Erythroblast (primary cell): Measurements from ENCODE around the gene B4GALT6.
A peak's percentile ranks its signal among the peaks of the same experiment; 100 is the strongest.

Source experiments
- DNase-seq, 2 experiments: peaks; one replicate each; lab custom pipeline; 2025; lab: John Stamatoyannopoulos, UW
- GATA1 ChIP-seq: IDR thresholded peaks from 2 replicates; pipeline ENCODE4 v1.6.1; 2011; ENCODE audit warnings: low read depth, mild to moderate bottlenecking, control low read depth, low read length, moderate library complexity
- POLR2A ChIP-seq: IDR thresholded peaks from 2 replicates; pipeline ENCODE4 v1.6.1; 2011; ENCODE audit warnings: mild to moderate bottlenecking, low read length

The B4GALT6 gene

DNA sequence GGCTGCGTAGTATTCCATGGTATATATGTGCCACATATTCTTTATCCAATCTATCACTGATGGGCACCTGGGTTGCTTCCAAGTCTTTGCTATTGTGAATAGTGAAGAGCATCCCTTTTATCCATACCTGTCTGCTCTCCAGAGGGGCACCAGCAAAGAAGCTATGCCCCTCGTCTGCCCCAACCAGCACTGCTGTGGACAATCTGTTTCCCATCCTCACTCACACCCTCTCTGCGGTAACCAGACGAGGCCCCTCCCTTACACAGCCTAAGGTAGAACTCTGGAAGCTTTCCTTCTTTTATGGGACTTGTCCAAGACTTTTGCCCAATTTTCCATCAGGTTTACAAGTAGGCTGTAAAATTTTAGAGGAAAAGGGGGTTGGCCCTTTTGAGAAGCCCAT lies 67.8 kb downstream of the B4GALT6 start:
- TF ChIP-seq POLR2A (no peak), GATA1 (no peak)
- no peak for DNase-seq

DNA sequence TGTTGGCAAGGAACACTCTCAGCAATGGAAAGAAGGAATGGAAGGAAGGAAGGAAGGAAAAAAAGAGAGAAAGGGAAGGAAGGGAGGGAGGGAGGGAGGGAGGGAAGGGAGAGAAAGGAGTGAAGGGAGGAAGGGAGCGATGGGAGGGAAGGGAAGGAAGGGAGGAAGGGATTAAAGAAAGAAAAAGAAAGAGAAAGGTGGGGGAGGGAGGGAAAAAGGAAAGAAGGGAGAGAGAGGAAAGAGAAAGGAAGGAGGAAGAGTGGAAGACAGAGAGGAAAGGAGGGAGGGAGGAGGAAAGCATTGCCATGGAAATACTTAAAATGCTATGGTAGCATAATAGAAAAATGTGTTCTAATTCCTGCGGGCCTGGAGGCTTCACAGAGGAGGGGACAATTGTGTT lies 70.3 kb downstream of the B4GALT6 start:
- no peak for TF ChIP-seq GATA1
- no peak for TF ChIP-seq POLR2A
- DNase-seq: no peak

DNA sequence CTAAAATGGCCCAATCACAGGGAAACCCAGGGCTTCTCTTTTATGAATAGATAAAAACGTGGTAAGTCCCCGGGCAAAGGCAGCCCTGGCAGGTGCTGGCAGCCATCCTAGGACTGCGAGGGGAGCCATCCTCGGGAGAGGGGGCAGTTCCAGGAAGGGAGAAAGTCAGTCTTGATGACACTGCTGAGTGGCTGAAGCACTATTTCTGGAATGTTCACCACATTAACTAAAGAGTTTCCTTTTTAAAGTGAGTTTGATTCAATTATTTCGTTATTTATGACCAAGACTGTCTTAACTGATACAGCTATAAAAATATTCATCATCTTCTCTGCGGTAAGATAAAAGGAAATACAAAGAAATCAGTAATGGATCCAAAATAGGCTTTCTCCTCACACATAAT lies 72.3 kb downstream of the B4GALT6 start:
- TF ChIP-seq GATA1 (no peak), POLR2A (no peak)
- no peak for DNase-seq

DNA sequence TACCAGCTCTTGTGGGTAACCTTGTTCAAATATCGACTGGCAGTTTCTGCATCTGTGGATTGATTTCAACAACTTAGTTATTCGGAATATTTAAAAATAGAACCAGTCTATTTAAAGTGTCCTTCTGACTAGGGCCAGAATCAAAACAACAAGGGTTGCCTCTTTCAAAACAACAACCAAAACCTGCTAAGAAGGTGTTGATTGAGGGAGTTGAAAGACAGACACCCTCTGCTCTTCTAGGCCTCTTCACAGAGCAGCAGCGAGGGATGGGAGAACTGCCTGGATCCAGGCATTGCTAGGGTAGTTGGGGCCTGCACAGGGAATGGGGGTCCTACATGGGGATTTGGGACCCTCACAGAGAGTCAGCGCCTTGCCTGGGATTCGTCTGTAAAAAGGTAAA lies 72.9 kb downstream of the B4GALT6 start:
- TF ChIP-seq POLR2A (no peak), GATA1 (no peak)
- DNase-seq: no peak

DNA sequence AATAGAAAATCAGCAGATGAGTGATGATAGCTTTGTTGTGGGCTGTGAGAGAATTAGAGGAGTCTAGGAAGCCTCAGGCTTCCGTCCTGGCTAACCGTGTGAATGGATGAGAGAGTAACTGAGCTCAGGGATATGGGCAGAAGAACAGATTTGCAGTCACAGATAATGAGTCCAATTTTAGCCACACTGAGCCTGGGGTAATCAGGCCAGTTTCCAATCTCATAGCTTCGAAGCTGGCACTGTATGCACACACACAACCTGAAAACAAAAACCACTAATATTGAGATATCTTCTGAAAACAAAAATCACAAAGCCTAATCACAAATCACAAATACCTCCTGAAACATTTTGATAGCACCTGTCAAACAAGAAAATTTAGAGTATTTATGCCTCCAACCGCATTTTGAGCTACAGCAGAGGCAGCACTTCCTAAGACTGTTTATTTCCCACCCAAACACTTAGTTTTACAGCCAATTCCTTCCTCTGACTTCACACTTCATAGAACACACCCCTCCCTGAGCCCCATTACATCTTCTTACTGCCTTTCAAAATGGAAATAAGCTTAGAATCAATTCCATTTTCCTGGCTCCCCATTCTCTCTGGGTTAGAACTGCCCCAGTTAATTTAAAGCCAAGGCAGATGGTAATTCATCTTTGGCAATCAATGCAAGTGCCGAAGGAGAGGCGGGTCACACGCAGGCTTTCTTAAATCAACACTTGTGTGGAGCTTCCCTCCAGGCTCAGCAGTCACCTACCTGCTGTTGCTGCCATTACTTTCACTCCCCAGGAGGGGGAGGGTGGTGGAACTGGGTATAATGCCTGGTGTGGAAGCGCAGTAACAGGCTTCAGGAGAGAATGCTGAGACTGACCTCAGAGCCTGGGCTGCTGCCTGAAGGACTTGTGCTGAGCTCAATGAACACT lies 73.8 kb downstream of the B4GALT6 start:
- TF ChIP-seq GATA1 (no peak), POLR2A (no peak)
- peak; percentile 16 to 20 for DNase-seq

DNA sequence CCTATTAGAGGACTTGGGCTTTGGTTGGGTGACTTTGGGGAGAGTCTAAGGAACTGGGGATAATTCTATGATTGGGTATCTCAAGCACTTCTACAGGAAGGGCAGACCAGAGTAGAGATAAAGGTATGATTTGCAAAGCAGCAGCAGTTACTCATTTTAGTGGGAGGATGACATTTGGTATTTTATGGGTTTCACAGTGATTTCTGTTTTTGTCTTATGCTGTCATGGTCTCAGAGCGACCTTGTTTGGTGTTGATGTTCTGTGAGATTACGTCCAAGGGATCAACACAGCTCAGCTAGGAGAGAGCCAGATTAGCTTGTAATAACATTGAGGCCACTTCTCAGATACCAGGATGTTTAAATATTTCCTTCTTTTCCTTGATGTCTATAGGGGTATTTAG lies 74.5 kb downstream of the B4GALT6 start:
- no peak for DNase-seq
- TF ChIP-seq GATA1 (no peak), POLR2A (no peak)

DNA sequence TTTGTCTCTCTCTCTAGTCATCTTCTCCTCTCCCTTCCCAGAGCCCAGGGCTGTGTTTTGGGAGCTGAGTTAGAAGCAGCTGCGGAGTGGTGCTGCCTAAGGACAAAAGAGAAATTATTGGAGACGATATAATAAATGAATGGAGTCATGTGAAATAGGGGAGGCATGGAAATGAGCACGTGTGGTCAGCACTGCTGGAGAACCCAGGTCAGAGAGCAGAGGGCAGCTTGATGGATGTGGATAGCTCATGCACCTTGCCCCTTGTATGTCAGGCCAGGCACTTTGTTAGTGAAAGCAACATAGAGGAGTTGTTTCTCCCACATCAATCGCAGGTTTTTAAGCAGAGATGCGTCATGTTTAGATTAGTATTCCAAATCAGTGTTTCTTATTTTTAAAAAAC lies 77.0 kb downstream of the B4GALT6 start:
- TF ChIP-seq GATA1: no peak
- no peak for TF ChIP-seq POLR2A
- no peak for DNase-seq

DNA sequence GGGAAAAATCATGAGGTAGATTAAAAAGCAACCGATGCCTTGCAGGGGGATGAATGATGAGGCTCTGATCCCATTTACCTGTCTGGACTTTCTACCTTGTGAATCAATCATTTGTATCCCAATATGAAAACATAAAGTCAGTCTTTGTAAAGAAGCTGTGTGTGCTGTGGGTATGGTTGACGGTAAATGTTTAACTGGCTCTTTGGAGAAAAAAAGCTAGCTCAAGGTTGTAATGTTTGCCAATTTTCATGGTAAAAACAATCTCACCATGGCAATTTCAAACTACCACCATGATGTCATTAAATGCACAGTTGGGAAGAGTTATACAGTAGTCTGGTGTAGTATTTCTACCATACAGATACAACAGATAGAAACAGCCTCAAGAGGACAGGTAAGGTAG lies 78.1 kb downstream of the B4GALT6 start:
- DNase-seq: no peak
- no peak for TF ChIP-seq GATA1
- no peak for TF ChIP-seq POLR2A

DNA sequence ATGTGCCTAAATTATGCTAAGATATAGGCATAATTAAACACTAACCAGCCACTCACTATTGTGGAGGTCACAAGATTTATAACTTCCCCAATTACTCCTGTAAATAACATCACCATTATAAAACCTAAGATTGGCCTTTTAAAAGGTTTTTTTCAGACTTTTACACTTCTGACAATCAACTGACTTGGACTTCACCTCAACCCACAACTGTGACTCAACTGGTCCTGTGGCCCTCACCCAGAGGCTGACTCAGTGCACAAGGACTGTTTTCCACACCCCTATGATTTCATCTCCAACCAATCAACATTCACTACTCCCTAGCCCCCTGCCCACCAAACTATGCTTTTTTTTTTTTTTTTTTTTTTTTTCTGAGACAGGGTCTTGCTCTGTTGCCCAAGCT lies 81.1 kb downstream of the B4GALT6 start:
- DNase-seq: no peak
- no peak for TF ChIP-seq POLR2A
- TF ChIP-seq GATA1: no peak

DNA sequence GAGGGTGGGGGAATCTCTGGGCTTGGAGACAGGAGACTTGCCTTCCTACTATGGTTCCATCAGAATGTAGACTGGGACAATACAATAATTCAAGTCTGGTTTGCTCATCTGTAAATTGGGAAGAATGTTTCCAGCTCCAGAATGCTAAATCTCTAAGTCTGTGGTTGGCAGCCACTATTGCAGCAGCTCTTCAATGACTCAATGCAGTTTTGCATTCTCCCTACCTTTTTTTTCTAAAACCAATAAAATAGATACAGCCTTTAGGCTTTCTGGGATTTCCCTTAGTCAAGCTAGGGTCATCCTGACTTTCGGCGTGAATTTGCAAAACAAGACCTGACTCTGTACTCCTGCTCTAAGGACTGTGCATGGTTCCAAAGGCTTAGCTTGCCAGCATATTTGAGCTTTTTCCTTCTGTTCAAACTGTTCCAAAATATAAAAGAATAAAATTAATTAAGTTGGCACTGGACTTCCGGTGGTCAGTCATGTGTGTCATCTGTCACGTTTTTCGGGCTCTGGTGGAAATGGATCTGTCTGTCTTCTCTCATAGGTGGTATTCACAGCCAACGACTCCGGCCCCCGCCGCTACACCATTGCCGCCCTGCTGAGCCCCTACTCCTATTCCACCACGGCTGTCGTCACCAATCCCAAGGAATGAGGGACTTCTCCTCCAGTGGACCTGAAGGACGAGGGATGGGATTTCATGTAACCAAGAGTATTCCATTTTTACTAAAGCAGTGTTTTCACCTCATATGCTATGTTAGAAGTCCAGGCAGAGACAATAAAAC lies 86.2 kb downstream of the B4GALT6 start:
- no peak for TF ChIP-seq POLR2A
- TF ChIP-seq GATA1: no peak
- DNase-seq: no peak

DNA sequence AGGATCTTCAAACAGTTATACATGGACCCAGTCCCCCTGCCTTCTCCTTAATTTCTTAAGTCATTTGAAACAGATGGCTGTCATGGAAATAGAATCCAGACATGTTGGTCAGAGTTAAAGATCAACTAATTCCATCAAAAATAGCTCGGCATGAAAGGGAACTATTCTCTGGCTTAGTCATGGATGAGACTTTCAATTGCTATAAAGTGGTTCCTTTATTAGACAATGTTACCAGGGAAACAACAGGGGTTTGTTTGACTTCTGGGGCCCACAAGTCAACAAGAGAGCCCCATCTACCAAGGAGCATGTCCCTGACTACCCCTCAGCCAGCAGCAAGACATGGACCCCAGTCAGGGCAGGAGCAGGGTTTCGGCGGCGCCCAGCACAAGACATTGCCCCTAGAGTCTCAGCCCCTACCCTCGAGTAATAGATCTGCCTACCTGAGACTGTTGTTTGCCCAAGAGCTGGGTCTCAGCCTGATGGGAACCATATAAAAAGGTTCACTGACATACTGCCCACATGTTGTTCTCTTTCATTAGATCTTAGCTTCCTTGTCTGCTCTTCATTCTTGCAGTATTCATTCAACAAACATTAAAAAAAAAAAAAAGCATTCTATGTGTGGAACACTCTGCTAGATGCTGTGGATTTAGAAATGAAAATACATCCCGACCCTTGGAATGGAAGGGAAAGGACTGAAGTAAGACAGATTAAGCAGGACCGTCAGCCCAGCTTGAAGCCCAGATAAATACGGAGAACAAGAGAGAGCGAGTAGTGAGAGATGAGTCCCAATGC lies 88.1 kb downstream of the B4GALT6 start:
- no peak for DNase-seq
- no peak for TF ChIP-seq POLR2A
- no peak for TF ChIP-seq GATA1

DNA sequence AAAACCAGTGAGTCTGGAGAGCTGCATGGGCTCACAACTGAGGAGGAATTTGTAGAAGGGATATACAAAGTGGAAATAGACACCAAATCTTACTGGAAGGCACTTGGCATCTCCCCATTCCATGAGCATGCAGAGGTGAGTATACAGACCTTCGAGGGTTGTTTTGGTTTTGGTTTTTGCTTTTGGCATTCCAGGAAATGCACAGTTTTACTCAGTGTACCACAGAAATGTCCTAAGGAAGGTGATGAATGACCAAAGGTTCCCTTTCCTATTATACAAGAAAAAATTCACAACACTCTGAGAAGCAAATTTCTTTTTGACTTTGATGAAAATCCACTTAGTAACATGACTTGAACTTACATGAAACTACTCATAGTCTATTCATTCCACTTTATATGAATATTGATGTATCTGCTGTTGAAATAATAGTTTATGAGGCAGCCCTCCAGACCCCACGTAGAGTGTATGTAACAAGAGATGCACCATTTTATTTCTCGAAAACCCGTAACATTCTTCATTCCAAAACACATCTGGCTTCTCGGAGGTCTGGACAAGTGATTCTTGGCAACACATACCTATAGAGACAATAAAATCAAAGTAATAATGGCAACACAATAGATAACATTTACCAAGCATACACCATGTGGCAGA lies 89.1 kb downstream of the B4GALT6 start:
- DNase-seq: no peak
- no peak for TF ChIP-seq POLR2A
- TF ChIP-seq GATA1: no peak
